Measurements from ENCODE around the gene ARHGAP24. TPM values are rescaled to one million over a fixed set of nuclear protein-coding genes. Genes with fewer than 3 reads are reported as not detected.

The ARHGAP24 gene
- total RNA-seq, 1 experiment from 2014 or later: 17.4 TPM

- no peaks in the 10 kb centered on the region for H3K9me3 ChIP-seq (ENCODE audit: control insufficient read depth, insufficient read depth, low read depth, low read length)
- in situ Hi-C loops (cut with HindIII; ENCODE audit: low pct_unique_long_range_greater_than_20kb, low sequenced_read_pairs): no loop called here
- no TSS peak for BruUV-seq (replicated peaks)
- no peaks in the 10 kb centered on the region for H3K4me1 ChIP-seq (ENCODE audit: control insufficient read depth, insufficient read depth, low read length)
- H3K36me3 ChIP-seq (ENCODE audit: control insufficient read depth, insufficient read depth, low read length): no peaks in the 10 kb centered on the region
- ATAC-seq: no peak
- no peak overlapping the region for H3K4me3 ChIP-seq (ENCODE audit: low read depth in 2 of 2, low read length in 2 of 2)
- intact Hi-C loops (cut with micrococcal nuclease; ENCODE audit: unreplicated experiment): no loop called here
- ChIA-PET POLR2A (no interaction called here), CTCF (no interaction called here)
- no peak for DNase-seq (ENCODE audit: low read depth, low spot score)
- H3K27ac ChIP-seq (ENCODE audit: low read length): no peak overlapping the region
- no peak for TF ChIP-seq CTCF (IDR thresholded peaks at IDR 0.05)
- no peak for TF ChIP-seq TCF7L2 (IDR thresholded peaks at IDR 0.05; ENCODE audit: low read depth, low read length)
- TF ChIP-seq REST (IDR thresholded peaks at IDR 0.05; ENCODE audit: insufficient read depth in 1 of 2, low read depth in 2 of 2, low read length in 1 of 2): no peak
- H3K27me3 ChIP-seq (ENCODE audit: control insufficient read depth, insufficient read depth, low read length): no peaks in the 10 kb centered on the region
These were observed 434.9 kb downstream of the ARHGAP24 start for GRCh38 chr4:85909851-85910250.

- Histone ChIP-seq H3K27ac (ENCODE audit: low read length) (no peak overlapping the region), H3K4me3 (ENCODE audit: low read depth in 2 of 2, low read length in 2 of 2) (no peak overlapping the region), H3K4me1 (ENCODE audit: control insufficient read depth, insufficient read depth, low read length) (no peaks in the 10 kb centered on the region), H3K36me3 (ENCODE audit: control insufficient read depth, insufficient read depth, low read length) (no peaks in the 10 kb centered on the region), H3K27me3 (ENCODE audit: control insufficient read depth, insufficient read depth, low read length) (no peaks in the 10 kb centered on the region), H3K9me3 (ENCODE audit: control insufficient read depth, insufficient read depth, low read depth, low read length) (no peaks in the 10 kb centered on the region)
- no peak for TF ChIP-seq CTCF (IDR thresholded peaks at IDR 0.05)
- no peak for TF ChIP-seq TCF7L2 (IDR thresholded peaks at IDR 0.05; ENCODE audit: low read depth, low read length)
- TF ChIP-seq SIN3A (IDR thresholded peaks at IDR 0.05; ENCODE audit: borderline replicate concordance, insufficient read depth, low read depth, low read length): no peak
- TF ChIP-seq REST (IDR thresholded peaks at IDR 0.05; ENCODE audit: insufficient read depth in 1 of 2, low read depth in 2 of 2, low read length in 1 of 2): no peak
- no peak for TF ChIP-seq POLR2AphosphoS5 (IDR thresholded peaks at IDR 0.05; ENCODE audit: low read depth, low read length)
- intact Hi-C loops (cut with micrococcal nuclease; ENCODE audit: unreplicated experiment): no loop called here
- CTCF ChIA-PET: interaction anchor here (0.6 kb wide), 1 partner anchor 938 kb away, joined by 3 read pairs; no protein-coding TSS in a partner anchor
- in situ Hi-C loops (cut with HindIII; ENCODE audit: low pct_unique_long_range_greater_than_20kb, low sequenced_read_pairs): no loop called here
- ATAC-seq (no peak), DNase-seq (ENCODE audit: low read depth, low spot score) (no peak)
- BruUV-seq (replicated peaks): no TSS peak
- POLR2A ChIA-PET: no interaction called here
These were observed 436.0 kb downstream of the ARHGAP24 start for GRCh38 chr4:85910985-85911384.
